ENCODE results near the gene F7. TPM values are rescaled to one million over a fixed set of nuclear protein-coding genes. Genes with fewer than 3 reads are reported as not detected.
A peak's percentile ranks its signal among the peaks of the same experiment; 100 is the strongest.

F7 gene
- total and polyA plus RNA-seq, 2 experiments from 2014 or later: not detected

- DNase-seq: no peak
- H3K36me3 ChIP-seq (ENCODE audit: low read depth): no peaks in the 10 kb centered on the region
- in situ Hi-C loops (cut with MboI): no loop called here
- H3K27ac ChIP-seq: no peak overlapping the region
- peak overlapping the region; percentile 70 for H3K4me2 ChIP-seq (ENCODE audit: unreplicated experiment)
- H3K27me3 ChIP-seq (replicated peaks; ENCODE audit: insufficient read depth): no peaks in the 10 kb centered on the region
- no peaks in the 10 kb centered on the region for H3K4me1 ChIP-seq (ENCODE audit: insufficient read depth)
- no peaks in the 10 kb centered on the region for H3K9me3 ChIP-seq (ENCODE audit: low read depth)
- no peaks in the 10 kb centered on the region for H4K20me1 ChIP-seq (ENCODE audit: insufficient read depth)
- 44 to 47% methylated on average over 16 of the region's 16 CpGs for WGBS, 2 experiments (ENCODE audit: low coverage in 1 of 2, low lambda C conversion rate in 2 of 2, missing lambda C conversion rate in 2 of 2)
- peak overlapping the region; percentile 87 for H2AFZ ChIP-seq
- 0 out of 2 replicates have a peak overlapping the region, but pooled peaks have one; percentile 23 for H3K9ac ChIP-seq
- no peak for TF ChIP-seq EZH2phosphoT487 (IDR thresholded peaks at IDR 0.05; ENCODE audit: insufficient read depth, low read depth)
- no peaks in the 10 kb centered on the region for H3F3A ChIP-seq (ENCODE audit: insufficient read depth)
- no peaks in the 10 kb centered on the region for H3K79me2 ChIP-seq (ENCODE audit: insufficient read depth)
- peak overlapping the region; percentile 53 for H3K4me3 ChIP-seq
- no peaks in the 10 kb centered on the region for H3K9me2 ChIP-seq (ENCODE audit: insufficient read depth)
These were observed 16.4 kb downstream of the F7 start for GRCh38 chr13:113121928-113122471.

GRCh38 chr13:113122550-113123225, 17.1 kb downstream of the F7 start, which contains the start of gene F10:
F10 (plus strand) TSS chr13:113122799; CDS start chr13:113122856, 57 bp downstream.
- Histone ChIP-seq H4K20me1 (ENCODE audit: insufficient read depth) (no peaks in the 10 kb centered on the region), H3K27me3 (replicated peaks; ENCODE audit: insufficient read depth) (no peaks in the 10 kb centered on the region), H3K4me1 (ENCODE audit: insufficient read depth) (no peaks in the 10 kb centered on the region), H3K4me2 (ENCODE audit: unreplicated experiment) (peak within 1 kb of the TSS; percentile 70), H3K9me2 (ENCODE audit: insufficient read depth) (no peaks in the 10 kb centered on the region), H3K4me3 (peak within 1 kb of the TSS; percentile 53), H3K9ac (0 out of 2 replicates have a peak within 1 kb of the TSS, but pooled peaks have one; percentile 23), H3K36me3 (ENCODE audit: low read depth) (no peaks in the 10 kb centered on the region), H3K9me3 (ENCODE audit: low read depth) (no peaks in the 10 kb centered on the region), H2AFZ (peak within 1 kb of the TSS; percentile 87), H3K79me2 (ENCODE audit: insufficient read depth) (no peaks in the 10 kb centered on the region), H3F3A (ENCODE audit: insufficient read depth) (no peaks in the 10 kb centered on the region), H3K27ac (no peak within 1 kb of the TSS)
- 5% methylated on average over 23 of the region's 23 CpGs for WGBS, 2 experiments (ENCODE audit: low coverage in 1 of 2, low lambda C conversion rate in 2 of 2, missing lambda C conversion rate in 2 of 2)
- DNase-seq: peak; percentile 78
- TF ChIP-seq EZH2phosphoT487 (IDR thresholded peaks at IDR 0.05; ENCODE audit: insufficient read depth, low read depth) (no peak), EZH2 (IDR thresholded peaks at IDR 0.05; ENCODE audit: insufficient read depth, poor library complexity, severe bottlenecking) (no peak)
- in situ Hi-C loops (cut with MboI): no loop called here

- WGBS, 2 experiments (ENCODE audit: low coverage in 1 of 2, low lambda C conversion rate in 2 of 2, missing lambda C conversion rate in 2 of 2): 44 to 56% methylated on average over 24 to 29 of the region's 29 CpGs
- DNase-seq: peak; percentile 38
- Histone ChIP-seq H3K9ac (0 out of 2 replicates have a peak overlapping the region, but pooled peaks have one; percentile 23), H3K9me3 (ENCODE audit: low read depth) (no peaks in the 10 kb centered on the region), H2AFZ (peak overlapping the region; percentile 87), H3K4me2 (ENCODE audit: unreplicated experiment) (peak overlapping the region; percentile 70), H3F3A (ENCODE audit: insufficient read depth) (no peaks in the 10 kb centered on the region), H3K27ac (no peak overlapping the region), H3K79me2 (ENCODE audit: insufficient read depth) (no peaks in the 10 kb centered on the region), H3K36me3 (ENCODE audit: low read depth) (no peaks in the 10 kb centered on the region), H3K9me2 (ENCODE audit: insufficient read depth) (no peaks in the 10 kb centered on the region), H3K4me1 (ENCODE audit: insufficient read depth) (no peaks in the 10 kb centered on the region), H4K20me1 (ENCODE audit: insufficient read depth) (no peaks in the 10 kb centered on the region), H3K4me3 (peak overlapping the region; percentile 53; the same call in 1 of the 2 replicates), H3K27me3 (replicated peaks; ENCODE audit: insufficient read depth) (no peaks in the 10 kb centered on the region; the same call in 1 of the 2 replicates)
- in situ Hi-C loops (cut with MboI): no loop called here
- TF ChIP-seq EZH2 (IDR thresholded peaks at IDR 0.05; ENCODE audit: insufficient read depth, poor library complexity, severe bottlenecking): no peak
- no peak for TF ChIP-seq EZH2phosphoT487 (IDR thresholded peaks at IDR 0.05; ENCODE audit: insufficient read depth, low read depth)
These were observed 17.9 kb downstream of the F7 start for GRCh38 chr13:113123226-113124201.
